Suppressor macrophage treated with lipopolysaccharide for 1 hour (primary cell): ENCODE data around the gene ARHGAP44.

Source experiments
- DNase-seq, 3 donors: peaks; one replicate each; pipeline ENCODE4 v3.0.0-alpha.2; 2020 to 2022

ARHGAP44 gene

GRCh38 chr17:12900474-12900873 is 111.2 kb downstream of the ARHGAP44 start:
- no peak for DNase-seq

- DNase-seq: no peak
Measured at GRCh38 chr17:12902046-12902445, 112.7 kb downstream of the ARHGAP44 start.

- no peak for DNase-seq
Measured at GRCh38 chr17:12907477-12907876, 118.2 kb downstream of the ARHGAP44 start.

GRCh38 chr17:12909046-12909445 is 119.7 kb downstream of the ARHGAP44 start:
- DNase-seq: no peak

- no peak for DNase-seq
Measured at GRCh38 chr17:12909511-12909910, 120.2 kb downstream of the ARHGAP44 start.

- no peak for DNase-seq
Measured at GRCh38 chr17:12911239-12911638, 121.9 kb downstream of the ARHGAP44 start.

- DNase-seq: no peak
Measured at GRCh38 chr17:12917399-12917798, 128.1 kb downstream of the ARHGAP44 start.

GRCh38 chr17:12918142-12918541 is 128.8 kb downstream of the ARHGAP44 start:
- DNase-seq: no peak

GRCh38 chr17:12922120-12922519 is 132.8 kb downstream of the ARHGAP44 start:
- DNase-seq: no peak

GRCh38 chr17:12924614-12925013 is 135.3 kb downstream of the ARHGAP44 start:
- no peak for DNase-seq

GRCh38 chr17:12927001-12927400 is 137.7 kb downstream of the ARHGAP44 start:
- no peak for DNase-seq

- no peak for DNase-seq
Measured at GRCh38 chr17:12927541-12928425, 138.5 kb downstream of the ARHGAP44 start.

- no peak for DNase-seq
Measured at GRCh38 chr17:12928736-12929135, 139.4 kb downstream of the ARHGAP44 start.

GRCh38 chr17:12936501-12936900 is 147.2 kb downstream of the ARHGAP44 start:
- no peak for DNase-seq

- no peak for DNase-seq
Measured at GRCh38 chr17:12940699-12941098, 151.4 kb downstream of the ARHGAP44 start.

- DNase-seq: no peak
Measured at GRCh38 chr17:12947047-12947446, 157.7 kb downstream of the ARHGAP44 start.

GRCh38 chr17:12952012-12952411 is 162.7 kb downstream of the ARHGAP44 start:
- no peak for DNase-seq

- DNase-seq: no peak
Measured at GRCh38 chr17:12953156-12953555, 163.9 kb downstream of the ARHGAP44 start.

GRCh38 chr17:12955521-12955920 is 166.2 kb downstream of the ARHGAP44 start:
- no peak for DNase-seq

GRCh38 chr17:12958786-12959185 is 169.5 kb downstream of the ARHGAP44 start:
- DNase-seq: no peak

- DNase-seq: no peak
Measured at GRCh38 chr17:12959441-12959840, 170.1 kb downstream of the ARHGAP44 start.

- DNase-seq: no peak
Measured at GRCh38 chr17:12961655-12962054, 172.4 kb downstream of the ARHGAP44 start.

- DNase-seq: no peak
Measured at GRCh38 chr17:12963505-12963904, 174.2 kb downstream of the ARHGAP44 start.

GRCh38 chr17:12964162-12964561 is 174.9 kb downstream of the ARHGAP44 start:
- DNase-seq: no peak

- no peak for DNase-seq
Measured at GRCh38 chr17:12964840-12965239, 175.5 kb downstream of the ARHGAP44 start.
